Hypothalamus (tissue), 51 donors: ENCODE results near the gene LRRC3.

Experiments used
- DNase-seq, 51 donors: peaks; one replicate each; lab custom pipeline; 2025; lab: John Stamatoyannopoulos, UW

LRRC3 gene

DNA sequence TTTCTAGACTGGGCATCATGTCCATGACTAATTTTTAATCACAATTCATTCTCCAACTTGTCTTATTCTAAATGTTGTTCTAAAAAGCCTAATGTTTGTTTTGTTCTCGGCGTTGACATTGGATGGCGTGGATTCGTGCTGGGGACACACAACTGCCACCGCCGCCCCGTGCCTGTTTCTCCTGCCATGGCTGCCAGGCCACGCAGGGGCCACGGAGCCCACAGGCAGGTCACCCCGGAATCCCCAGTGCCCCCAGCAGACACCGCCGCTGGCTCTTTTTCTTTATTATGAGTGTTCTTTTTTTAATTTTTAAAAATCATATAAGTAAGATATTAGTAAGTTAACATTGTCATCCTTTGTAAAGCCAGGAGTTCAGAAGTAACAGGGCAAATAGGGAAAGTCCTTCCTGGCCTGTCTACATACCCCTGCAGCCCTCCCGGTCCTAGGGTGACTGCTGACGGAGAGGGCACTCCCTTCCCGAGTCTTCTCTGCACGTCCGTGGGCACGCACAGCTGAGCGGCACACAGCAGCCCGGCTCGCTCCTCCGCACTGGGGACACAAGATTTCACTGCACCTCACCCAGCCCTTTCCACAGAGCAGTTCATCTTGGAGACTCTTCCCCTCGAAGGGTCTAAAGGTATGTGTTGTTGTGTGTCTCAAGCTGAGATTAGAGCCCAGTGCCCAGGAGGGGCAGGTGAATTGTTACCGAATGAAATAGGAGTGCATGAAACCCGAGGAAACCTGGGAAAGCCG lies 52.5 kb downstream of the LRRC3 start:
- DNase-seq = no peak

DNA sequence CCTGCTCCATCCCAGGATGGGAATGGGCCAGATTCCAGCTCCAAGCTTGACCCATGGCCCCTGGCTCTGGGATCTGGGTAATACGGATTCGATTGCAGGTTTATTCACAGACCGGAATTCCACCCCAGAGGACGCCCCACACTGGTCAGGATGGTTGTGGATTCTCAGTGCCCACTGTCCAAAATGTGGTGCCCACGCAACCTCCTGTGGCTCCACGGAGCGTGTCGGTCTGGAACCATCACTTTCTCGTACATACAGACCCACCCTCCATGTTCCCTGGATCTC lies 53.1 kb downstream of the LRRC3 start:
- DNase-seq = no peak

DNA sequence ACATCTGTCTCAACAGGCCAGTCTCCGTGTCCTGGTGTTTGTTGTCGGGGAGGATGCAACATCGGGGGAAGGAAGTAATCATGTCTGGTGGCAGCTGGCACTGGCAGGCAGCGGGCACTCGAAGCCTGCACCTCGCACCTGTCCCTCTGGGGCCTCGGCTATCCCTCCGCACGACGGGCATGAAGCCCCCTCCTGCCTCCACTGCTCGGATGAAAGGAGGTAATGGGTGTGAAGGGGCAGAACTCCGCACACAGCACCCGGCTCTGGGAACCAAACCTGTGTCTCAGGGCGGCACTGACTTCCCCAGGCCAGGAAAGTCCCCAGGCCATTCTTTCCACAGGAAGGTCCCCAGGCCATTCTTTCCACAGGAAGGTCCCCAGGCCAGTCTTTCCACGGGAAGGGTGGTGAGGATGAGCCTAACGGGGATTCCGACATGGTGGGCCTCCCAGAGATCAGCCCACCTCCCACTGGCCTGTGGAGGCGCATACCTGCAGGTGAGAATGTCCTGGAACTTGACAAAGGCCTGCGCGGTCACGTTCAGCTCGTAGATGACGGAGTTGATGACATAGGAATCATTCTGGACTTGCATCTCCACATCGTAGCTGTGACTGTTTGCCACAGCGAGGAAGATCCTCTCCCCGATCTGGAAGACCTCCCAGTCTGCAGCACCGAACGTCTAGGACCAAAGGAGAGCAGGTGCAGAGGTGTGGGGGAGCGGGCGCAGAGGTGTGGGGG lies 53.6 kb downstream of the LRRC3 start:
- no peak for DNase-seq

DNA sequence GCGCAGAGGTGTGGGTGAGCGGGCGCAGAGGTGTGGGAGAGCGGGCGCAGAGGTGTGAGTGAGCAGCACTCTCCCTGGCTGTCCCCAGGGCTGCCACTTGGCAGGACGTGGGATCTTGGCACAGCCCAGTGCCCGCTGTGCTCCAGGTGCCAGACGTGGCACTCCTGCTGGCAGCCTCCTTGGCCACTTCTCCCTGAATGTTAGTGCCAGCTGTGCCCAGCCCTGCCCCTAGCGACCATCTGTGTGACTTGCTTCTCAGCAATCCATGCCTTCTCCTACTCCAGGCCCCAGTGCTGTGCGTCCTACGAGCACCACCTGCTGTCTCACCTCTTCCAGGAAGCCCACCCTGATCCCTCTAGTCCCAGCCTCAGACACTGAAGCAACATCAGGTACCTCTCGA lies 54.2 kb downstream of the LRRC3 start:
- DNase-seq = peak in 6 of 51 donors; percentile 3 to 28 (median 16)

DNA sequence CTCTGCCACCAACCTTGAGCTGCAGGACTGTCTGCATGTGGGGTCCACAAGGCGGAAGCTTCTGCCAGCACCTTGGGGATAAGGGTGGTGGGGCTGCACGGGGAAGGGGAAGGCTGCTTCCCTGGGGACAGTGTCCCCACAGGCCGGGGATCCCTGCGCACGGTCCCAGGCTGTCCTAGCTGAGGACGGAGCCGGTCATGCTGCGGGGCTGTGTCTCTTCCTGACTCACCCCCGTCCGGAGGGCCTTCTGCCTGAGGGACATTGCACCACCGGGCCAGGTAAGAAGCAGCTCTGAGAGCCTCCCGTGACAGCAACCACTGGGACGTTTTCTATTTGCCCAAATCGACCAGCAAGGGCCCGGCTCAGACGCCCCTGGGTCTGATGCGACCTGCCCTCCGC lies 54.8 kb downstream of the LRRC3 start:
- no peak for DNase-seq

DNA sequence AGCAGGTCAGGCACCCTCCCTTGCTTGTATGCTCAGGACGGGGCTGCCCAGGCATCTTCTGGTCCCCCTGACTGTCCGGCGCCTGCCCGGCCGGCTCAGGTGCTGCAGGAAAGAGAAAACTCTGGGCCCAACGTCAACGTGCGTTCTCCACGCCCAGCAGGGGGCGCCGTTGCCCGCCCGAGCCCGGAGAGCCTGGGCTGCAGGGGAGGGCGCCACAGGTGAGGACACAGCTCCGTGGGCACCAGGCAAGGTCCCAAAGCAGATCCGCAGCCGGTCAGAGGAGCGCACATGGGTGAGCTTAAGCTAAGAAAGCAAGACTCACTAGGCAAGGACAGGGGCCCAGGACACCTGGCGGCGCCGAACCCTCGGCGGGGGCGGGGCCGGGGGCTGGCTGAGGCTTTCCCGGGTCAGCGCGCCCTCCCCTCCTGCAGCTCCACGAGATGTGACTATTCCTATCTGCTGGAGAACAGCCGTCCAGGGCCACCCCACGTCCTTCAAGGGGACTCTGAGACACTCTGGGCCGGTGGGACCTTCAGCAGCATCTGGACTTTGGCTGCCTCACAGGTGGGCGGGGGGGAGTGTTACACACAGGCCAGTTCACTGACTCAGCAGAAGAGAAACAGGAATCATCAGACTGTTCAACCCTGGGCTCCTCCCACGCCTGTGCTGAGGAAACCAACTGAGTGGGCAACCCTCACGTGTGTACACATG lies 55.4 kb downstream of the LRRC3 start:
- peak in 5 of 51 donors; percentile 3 to 38 (median 11) for DNase-seq

DNA sequence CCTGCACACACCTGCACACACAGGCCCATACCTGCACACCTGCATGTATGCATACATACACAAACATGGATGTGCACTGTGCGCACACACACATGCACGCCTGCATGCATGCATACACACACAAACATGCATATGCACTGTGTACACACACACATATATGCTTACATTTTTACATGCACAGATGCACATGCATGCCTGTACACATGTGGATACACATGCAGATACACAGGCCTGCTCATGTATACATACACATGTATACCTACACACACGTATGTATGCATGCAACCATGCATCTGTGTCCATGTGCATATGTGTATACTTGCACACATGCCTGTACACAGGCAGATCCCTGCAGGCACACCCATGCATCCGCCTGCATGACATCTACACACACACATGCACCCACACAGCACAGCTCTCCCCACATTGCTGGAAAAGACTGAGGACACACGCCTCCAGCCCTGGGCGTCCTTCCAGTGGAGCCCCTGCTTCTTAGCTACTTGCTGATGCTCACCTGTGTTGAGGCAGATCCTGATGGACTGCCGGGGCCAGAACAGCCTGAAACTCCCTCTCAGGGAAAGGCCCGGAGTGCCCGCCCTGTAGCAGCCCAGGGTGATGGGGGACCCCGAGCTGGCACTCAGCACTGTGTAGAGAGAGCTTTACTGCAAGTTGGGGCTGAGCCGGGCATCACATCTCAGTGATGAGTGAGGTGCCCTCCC lies 56.1 kb downstream of the LRRC3 start:
- DNase-seq = no peak
